ENCODE measurements around the gene ADTRP.

ADTRP gene

DNA sequence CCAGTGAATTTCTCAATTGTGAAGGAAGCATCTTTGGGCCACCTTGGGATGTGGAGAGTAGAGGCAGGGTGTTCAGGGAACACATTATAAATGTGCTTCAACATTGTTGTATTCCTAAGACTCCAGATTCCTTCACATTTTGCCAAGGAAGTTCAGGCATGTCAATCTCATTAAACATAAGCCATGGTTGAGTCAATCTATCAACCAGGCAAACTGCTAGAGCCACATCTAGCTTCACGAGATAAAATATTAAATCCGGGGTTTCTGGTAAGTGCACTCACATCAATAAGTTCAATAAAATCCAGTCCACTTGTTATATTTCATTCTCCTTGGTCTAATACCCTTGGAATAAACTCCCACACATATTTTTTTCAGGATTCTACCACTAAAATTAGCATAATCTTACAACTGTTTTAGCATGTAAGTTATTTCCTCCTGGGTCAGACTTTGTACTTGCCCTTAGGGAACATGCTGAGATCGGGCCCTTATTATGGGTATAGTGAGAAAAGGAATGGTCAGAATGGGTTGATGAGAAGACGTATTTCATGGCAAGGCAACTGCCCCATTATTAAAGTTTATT, 93.6 kb downstream of the ADTRP start:
- TF ChIP-seq REST (tag by site-specific recombination; IDR thresholded peaks at IDR 0.05) (no peak), ZNF292 (tag by site-specific recombination; IDR thresholded peaks at IDR 0.05; ENCODE audit: borderline replicate concordance, low read depth) (no peak)

DNA sequence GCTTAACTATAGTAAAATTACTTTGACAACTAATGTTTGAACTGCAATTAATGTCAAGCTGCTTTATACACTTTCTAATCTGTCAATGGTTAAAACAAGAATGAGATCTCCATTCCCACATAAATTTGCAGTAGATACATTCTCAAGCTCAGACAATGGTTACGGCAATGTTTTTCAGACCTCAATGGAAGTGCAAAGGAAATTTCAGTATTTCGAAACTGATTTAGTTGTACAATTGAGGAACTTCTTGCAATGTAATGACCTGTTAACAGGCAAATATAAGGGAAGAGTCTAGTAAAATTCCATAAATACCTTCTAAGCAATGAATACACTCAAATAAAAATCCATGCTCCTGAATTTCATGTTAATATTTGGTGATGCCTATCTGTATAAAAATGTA, 94.7 kb downstream of the ADTRP start:
- TF ChIP-seq ZXDB (tag by site-specific recombination; IDR thresholded peaks at IDR 0.05) (no peak), ZNF175 (tag by site-specific recombination; IDR thresholded peaks at IDR 0.05) (no peak), ZNF624 (tag by site-specific recombination; IDR thresholded peaks at IDR 0.05) (no peak), ZNF211 (tag by site-specific recombination; IDR thresholded peaks at IDR 0.05; ENCODE audit: low read depth) (no peak), ZNF549 (tag by site-specific recombination; IDR thresholded peaks at IDR 0.05) (no peak), ZNF132 (tag by site-specific recombination; IDR thresholded peaks at IDR 0.05; ENCODE audit: borderline replicate concordance) (no peak), ZNF830 (tag by site-specific recombination; IDR thresholded peaks at IDR 0.05; ENCODE audit: low read depth) (no peak), ZNF513 (tag by site-specific recombination; IDR thresholded peaks at IDR 0.05) (no peak), ZNF362 (tag by site-specific recombination; IDR thresholded peaks at IDR 0.05) (no peak), TSHZ1 (tag by site-specific recombination; IDR thresholded peaks at IDR 0.05; ENCODE audit: borderline replicate concordance) (no peak), BCL11A (tag by site-specific recombination; IDR thresholded peaks at IDR 0.05; ENCODE audit: low read depth) (no peak), KLF16 (tag by site-specific recombination; IDR thresholded peaks at IDR 0.05) (no peak), REPIN1 (tag by site-specific recombination; IDR thresholded peaks at IDR 0.05; ENCODE audit: low read depth) (no peak), ZNF785 (tag by site-specific recombination; IDR thresholded peaks at IDR 0.05) (no peak)
- ChIA-PET CTCF (no interaction called here), POLR2A (no interaction called here)
- H3K9me3 ChIP-seq (ENCODE audit: control insufficient read depth, insufficient read depth, low read depth, low read length) = no peaks in the 10 kb centered on the region
- no peak overlapping the region for H3K27ac ChIP-seq (ENCODE audit: extremely low read depth, low read depth, low read length)
- H3K4me1 ChIP-seq (ENCODE audit: control insufficient read depth, insufficient read depth, low read length) = peaks cover 5% of the 10 kb centered on the region
- no peak overlapping the region for H3K4me3 ChIP-seq (ENCODE audit: low read depth, low read length)
- H3K36me3 ChIP-seq (ENCODE audit: control insufficient read depth in 2 of 2, insufficient read depth in 1 of 2, low read length in 2 of 2) = no peaks in the 10 kb centered on the region

More for the DNA sequence above, 93.6 kb downstream of the ADTRP start:
- Histone ChIP-seq H3K4me1 (ENCODE audit: control insufficient read depth, insufficient read depth, low read length) (peaks cover 5% of the 10 kb centered on the region), H3K36me3 (ENCODE audit: control insufficient read depth in 2 of 2, insufficient read depth in 1 of 2, low read length in 2 of 2) (no peaks in the 10 kb centered on the region), H3K9me3 (ENCODE audit: control insufficient read depth, insufficient read depth, low read depth, low read length) (no peaks in the 10 kb centered on the region), H3K4me3 (ENCODE audit: low read depth, low read length) (no peak overlapping the region), H3K27ac (ENCODE audit: extremely low read depth, low read depth, low read length) (no peak overlapping the region)
- POLR2A ChIA-PET = interaction anchor here (0.7 kb wide), 1 partner anchor 40 kb away, joined by 3 read pairs; no protein-coding TSS in a partner anchor
- CTCF ChIA-PET = interaction anchor here (0.7 to 1.1 kb wide), 5 partner anchors 14 to 451 kb away, joined by 3 to 6 read pairs (median 4); no protein-coding TSS in a partner anchor

Data from HEK293 (cell line).